ENCODE measurements around the gene CAMK2A.
"Not testable (repeated sequence)": the region's sequence is repeated elsewhere in the genome, so short reads cannot be mapped to it uniquely, and the experiment has no call there.

The CAMK2A gene

GRCh38 chr5:150249744-150250143 lies 39.8 kb downstream of the CAMK2A start:
- no peak for DNase-seq

GRCh38 chr5:150248946-150249345 lies 40.6 kb downstream of the CAMK2A start:
- DNase-seq, result no peak

GRCh38 chr5:150248493-150248892 lies 41.1 kb downstream of the CAMK2A start:
- DNase-seq, result not testable (repeated sequence)

- DNase-seq, result no peak
Observed at GRCh38 chr5:150247726-150248125, 41.8 kb downstream of the CAMK2A start.

DNA sequence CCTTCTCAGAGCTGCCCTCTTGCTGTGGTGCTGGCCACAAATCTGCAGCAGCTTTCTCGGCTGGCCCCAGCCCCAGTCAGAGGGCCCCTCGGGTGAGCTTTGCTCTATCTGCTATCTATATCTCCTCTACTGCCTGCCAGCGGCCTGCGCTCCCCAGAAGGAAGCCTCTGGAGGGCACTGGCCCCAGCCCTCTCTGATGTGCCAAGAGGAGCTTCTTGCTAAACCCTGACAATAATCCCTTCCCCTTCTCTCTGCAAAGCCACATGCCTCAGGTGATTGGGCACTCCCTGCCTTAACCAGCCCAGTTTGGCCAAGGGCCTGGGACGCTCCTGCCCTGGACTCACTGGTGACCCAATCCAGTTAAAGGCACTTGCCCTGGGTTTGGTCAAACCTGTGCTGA lies 42.7 kb downstream of the CAMK2A start:
- no peak for DNase-seq

- DNase-seq, result no peak
Observed at GRCh38 chr5:150246429-150246828, 43.1 kb downstream of the CAMK2A start.

DNA sequence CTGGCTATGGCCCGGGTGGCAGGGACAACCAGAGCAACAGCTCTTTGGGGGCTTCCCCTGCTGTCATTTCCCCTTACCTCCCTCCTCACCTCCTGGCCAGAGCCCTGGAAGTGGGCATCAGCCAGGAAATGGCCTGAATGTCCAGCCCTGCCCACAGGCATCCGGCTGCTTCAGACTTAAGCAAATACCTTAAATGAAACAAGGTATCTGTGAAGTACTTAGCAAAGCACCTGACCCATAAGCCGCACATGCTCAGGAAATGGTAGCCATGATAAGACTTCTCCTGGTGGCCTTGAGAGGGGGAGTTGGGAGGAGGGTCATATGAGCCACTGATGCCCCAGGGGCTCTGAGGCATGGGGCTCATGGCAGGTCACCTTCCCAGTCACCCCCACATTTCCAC lies 43.8 kb downstream of the CAMK2A start:
- no peak for DNase-seq

- DNase-seq, result no peak
Observed at GRCh38 chr5:150245111-150245789, 44.3 kb downstream of the CAMK2A start.

DNA sequence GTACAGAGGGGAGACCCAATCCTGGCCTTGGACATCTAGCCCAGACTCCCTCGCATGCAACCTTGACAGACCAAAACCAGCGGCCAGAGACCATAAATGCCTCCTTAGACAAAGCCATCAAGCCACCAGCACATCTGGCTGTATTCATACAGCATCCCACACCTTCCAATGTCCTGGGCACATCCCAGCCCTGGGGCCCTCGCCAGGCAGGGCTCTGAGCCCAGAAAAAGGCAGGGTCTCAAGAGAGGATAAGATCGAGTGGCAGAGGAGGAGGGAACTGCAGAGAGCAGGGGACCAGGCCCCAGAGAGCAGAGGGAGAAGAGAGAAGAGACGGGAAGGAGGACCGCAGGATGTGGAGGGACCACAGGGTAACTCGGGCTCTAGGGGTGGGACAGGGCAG lies 45.4 kb downstream of the CAMK2A start:
- DNase-seq, result no peak

DNA sequence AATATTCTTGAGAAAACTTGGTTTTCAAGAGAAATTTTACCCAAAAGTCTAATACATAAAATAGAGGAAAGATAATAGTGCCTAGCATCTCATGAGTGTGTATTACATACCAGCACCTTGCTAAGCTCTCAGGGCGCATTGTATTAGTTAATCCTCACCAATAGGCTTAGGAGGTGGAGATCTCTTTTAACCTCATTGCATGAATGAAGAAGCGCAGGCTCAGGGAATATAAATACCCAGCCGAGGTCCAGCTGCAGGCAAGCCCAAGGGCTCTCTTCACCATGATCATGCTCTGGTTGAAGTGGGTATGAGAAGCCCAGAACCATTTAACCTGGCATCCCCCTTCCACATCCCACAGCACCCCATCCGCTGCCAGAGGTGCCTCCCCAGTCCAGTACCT lies 46.0 kb downstream of the CAMK2A start:
- DNase-seq, result no peak

- no peak for DNase-seq
Observed at GRCh38 chr5:150242251-150242894, 47.2 kb downstream of the CAMK2A start.

DNA sequence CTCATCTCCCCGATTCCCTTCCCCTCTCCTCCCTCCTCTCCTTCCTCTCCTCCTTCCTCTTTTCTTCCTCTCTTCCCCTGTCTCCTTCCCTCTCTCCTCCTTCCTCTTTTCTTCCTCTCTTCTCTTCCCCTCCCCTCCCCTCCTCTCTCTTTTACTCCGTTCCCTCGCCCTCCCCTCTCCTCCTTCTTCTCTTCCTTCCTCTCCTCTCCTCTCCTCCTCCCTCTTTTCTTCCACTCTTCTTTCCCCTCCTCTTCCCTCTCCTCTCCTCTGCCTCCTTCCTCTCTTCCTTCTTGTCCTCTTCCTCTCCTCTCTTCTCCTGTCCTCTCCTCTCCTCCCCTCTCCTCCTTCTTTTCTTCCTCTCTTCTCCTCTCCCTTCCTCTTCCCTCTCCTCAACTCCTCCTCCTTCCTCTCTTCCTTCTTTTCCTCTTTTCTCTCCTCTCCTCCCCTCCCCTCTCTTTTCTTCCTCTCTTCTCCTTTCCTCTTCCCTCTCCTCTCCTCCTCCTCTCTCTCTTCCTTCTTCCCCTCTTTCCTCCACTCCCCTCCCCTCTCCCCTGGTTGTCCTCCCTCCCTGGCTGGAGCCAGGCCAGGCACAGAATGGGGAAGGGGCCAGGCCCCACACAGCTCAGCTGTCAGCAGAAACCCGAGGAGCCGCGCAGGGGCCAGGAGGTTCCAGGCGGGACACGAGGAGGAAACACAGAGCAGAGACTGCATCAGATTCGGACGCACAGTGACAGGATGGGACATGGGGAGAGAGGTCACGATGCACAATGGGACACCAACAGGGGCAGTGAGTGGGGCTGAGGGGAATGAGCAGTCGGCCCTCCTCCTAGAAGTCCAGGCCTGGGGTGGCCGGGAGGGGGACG lies 48.0 kb downstream of the CAMK2A start:
- DNase-seq, result no peak

- no peak for DNase-seq
Observed at GRCh38 chr5:150239794-150240122, 49.8 kb downstream of the CAMK2A start.

GRCh38 chr5:150239099-150239793 lies 50.3 kb downstream of the CAMK2A start:
- no peak for DNase-seq

DNA sequence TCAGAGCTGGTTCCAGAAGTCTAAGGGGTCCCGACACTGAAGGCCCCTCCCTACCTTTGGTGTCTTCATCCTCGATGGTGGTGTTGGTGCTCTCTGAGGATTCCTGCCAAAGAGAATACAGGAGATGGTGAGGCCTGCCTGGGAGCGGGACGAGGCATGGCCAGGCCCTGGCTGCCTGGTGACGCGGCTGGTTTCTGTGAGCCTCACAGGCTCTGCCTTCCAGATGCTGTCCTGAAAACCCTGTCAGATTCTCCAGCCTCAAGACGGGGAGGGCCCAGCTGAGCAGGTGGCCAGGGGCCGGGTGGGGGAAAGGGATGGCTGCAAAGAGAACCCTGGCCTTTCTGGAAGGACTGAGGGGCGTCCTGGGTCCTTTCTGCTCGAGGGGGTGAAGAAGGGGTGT lies 50.9 kb downstream of the CAMK2A start:
- DNase-seq, result no peak

DNA sequence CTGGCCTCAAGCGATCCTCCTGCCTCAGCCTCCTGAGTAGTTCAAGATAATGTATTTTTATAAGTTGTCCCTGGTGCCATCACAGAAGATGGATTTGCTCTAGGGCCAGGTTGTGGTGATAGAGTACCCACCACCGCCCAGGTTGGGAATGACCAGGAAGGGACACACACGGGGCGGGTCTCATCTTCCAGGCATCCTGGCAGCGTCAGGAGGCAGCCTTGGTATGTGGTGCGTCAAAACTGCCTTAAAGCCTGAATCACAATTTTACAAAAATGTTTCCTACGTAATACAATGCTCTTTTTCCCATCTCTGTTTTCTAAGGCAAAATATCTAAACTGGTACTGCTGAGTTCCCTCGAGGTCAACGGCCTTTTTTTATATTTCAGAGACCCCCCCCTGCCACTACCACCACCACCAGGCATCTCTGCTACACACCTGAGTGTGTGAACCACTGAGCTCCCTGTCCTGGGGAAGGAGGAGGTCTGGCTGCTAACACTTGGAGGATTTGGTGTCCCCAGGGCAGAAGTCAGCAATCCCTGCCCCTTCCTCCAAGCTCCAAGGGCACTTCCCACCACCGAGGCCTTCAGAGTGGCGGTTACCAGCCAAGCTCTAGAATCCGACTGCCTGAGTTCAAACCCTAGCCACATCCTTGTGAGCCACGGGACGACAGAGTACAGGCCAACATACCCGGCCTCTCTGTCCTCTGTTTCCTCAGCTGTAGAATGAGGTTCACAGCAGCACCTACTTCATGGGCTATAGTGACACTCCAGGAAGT lies 52.4 kb downstream of the CAMK2A start:
- DNase-seq, result no peak

DNA sequence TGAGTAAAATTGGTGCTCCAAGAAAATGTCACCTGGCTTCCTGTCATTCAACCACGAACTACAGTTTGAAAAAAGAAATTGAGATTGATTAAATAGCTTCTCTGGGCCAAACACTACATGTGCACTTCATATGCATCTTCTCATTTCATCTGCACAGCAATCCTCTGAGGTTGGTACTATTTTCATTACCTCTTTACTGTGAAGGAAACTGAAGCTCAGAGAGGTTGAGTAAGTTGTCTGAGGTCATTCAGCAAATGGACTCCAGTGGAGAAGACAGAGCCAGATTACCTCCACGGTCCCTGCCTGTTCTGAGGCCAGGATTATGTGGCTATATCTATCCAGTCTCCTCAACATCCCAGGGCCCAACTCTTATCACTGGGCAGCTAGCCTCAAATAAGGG lies 53.3 kb downstream of the CAMK2A start:
- no peak for DNase-seq

DNA sequence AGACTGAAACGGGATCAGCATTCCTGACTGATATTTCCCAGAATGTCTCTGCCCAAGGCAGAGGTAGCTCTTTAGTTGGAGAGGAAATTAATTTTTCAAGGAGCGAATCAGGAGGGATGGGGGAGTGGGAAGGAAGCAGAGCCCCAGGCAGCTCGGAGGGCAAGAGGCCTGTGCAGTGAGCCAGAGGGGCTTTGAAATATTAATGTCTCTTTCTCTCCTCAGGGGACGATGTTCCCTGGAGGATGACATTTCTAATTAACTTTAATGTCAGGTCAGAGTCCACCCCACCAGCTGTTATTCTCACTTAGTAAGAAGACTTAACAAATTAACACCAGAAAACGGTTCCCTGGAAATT lies 54.1 kb downstream of the CAMK2A start:
- DNase-seq, result no peak

- no peak for DNase-seq
Observed at GRCh38 chr5:150234576-150235499, 54.7 kb downstream of the CAMK2A start.

GRCh38 chr5:150233706-150234105 lies 55.9 kb downstream of the CAMK2A start:
- DNase-seq, result not testable (repeated sequence)

DNA sequence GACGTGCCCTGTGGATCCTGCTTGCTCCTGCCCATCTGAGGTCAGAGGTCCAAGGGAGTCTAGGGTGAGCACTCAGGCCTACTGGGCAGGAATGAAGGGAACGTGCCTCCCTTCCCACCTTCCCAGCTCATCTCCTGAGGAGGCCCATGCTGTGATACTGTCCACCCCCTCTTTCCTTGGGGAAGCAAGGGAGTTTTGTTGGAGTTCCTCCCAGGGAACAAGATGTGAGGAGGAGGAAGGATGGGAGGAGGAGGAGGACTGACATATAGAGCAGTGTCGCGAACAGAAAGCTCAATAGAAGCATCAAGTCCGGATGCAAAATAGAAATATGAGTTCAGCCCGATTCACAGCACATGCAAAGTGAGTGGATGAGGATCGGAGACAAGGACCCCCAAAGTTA lies 58.7 kb downstream of the CAMK2A start:
- DNase-seq, result no peak

DNA sequence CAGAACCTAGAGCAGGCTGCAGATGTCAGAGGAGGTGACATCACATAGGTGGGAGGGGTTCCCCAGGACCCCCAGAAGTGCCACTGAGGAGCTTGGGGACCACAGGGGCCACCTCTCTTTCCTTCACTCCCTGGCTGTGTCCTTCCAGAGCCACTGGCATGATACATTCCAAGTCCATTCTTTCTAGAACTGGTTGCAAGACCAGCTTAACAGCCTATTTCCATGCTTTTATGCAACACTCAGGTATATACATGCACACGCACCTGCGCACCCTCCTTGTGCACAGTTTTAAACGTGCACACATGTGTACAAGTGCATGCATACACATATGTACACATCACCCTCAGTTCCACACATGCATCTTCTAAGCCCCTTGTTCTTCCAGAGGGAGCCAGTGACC lies 60.0 kb downstream of the CAMK2A start:
- no peak for DNase-seq
